Esophagus squamous epithelium (tissue), 5 donors: ENCODE results near the gene CEP55. TPM values are rescaled to one million over a fixed set of nuclear protein-coding genes. Genes with fewer than 3 reads are reported as not detected.

Source experiments
- DNase-seq: peaks from one replicate; lab custom pipeline; 2025; lab: John Stamatoyannopoulos, UW
- H3K27ac ChIP-seq, 4 donors: fragments of 200-600 bp; sonication (generic); one replicate each; pipeline ENCODE4 v1.5.1; 2016 to 2019; ENCODE audit warnings: mild to moderate bottlenecking in 1 of 4
- H3K27me3 ChIP-seq, 4 donors: fragments of 200-600 bp; sonication (generic); 1 replicate in 3 of 4; 2 replicates in 1 of 4; pipeline versions ENCODE4 v1.5.1 to v1.6.0; 2017 to 2021; ENCODE audit warnings: antibody characterized with exemption in 1 of 4
- H3K36me3 ChIP-seq, 3 donors: fragments of 200-600 bp; sonication (generic); one replicate each; pipeline ENCODE4 v1.5.1; 2016 to 2019
- H3K4me1 ChIP-seq, 3 donors: fragments of 200-600 bp; sonication (generic); one replicate each; pipeline ENCODE4 v1.5.1; 2017 to 2019
- H3K4me3 ChIP-seq, 4 donors: fragments of 200-600 bp; sonication (generic); 1 replicate in 3 of 4; 2 replicates in 1 of 4; pipeline ENCODE4 v1.5.1; 2016 to 2019; ENCODE audit warnings: mild to moderate bottlenecking in 2 of 4, moderate library complexity in 1 of 4
- H3K9me3 ChIP-seq, 3 donors: fragments of 200-600 bp; sonication (generic); one replicate each; pipeline ENCODE4 v1.5.1; 2016 to 2019
- POLR2A ChIP-seq, 4 donors: fragments of 450-650 bp; IDR thresholded peaks; one replicate each; pipeline ENCODE4 v1.6.1; 2017; ENCODE audit warnings: antibody characterized with exemption in 4 of 4, mild to moderate bottlenecking in 4 of 4, moderate library complexity in 3 of 4
- WGBS, 2 donors: methylation state at CpG; one replicate each; pipeline ENCODE4 v1.1.5; 2018; 5-methylcytosine and 5-hydroxymethylcytosine counted together
- intact Hi-C: fragments of 100-400 bp; cut with DNase I; formaldehyde crosslinking; loops from one replicate; pipeline ENCODE4 v1.15.0; 2022
- small RNA-seq, 4 donors: library from RNA; depleted of rRNA; stranded (forward); fragments of <200 nt; gene quantifications; one replicate each; pipeline ENCODE3, GENCODE V24; 2016
- total RNA-seq, 4 donors: library from RNA; depleted of rRNA; stranded (reverse); fragments of >200 nt; gene quantifications; one replicate each; pipeline ENCODE4 v1.1.0, GENCODE V29; 2016
- TF ChIP-seq, protein P1 (sequence below), 6 experiments: fragments of 450-650 bp in 4 of 6; fragments of 200-600 bp in 2 of 6; sonication (generic) in 2 of 6; IDR thresholded peaks; one replicate each; pipeline ENCODE4 v1.5.1; 2016 to 2019; ENCODE audit warnings: antibody characterized with exemption in 6 of 6, mild to moderate bottlenecking in 4 of 6, moderate library complexity in 4 of 6
- donor health status: DM: yes; HTN: yes; CAD: no.

CEP55 gene
- total RNA-seq, 4 donors from 2014 or later, result 6.7 to 23.7 (median 14.4) TPM

DNA sequence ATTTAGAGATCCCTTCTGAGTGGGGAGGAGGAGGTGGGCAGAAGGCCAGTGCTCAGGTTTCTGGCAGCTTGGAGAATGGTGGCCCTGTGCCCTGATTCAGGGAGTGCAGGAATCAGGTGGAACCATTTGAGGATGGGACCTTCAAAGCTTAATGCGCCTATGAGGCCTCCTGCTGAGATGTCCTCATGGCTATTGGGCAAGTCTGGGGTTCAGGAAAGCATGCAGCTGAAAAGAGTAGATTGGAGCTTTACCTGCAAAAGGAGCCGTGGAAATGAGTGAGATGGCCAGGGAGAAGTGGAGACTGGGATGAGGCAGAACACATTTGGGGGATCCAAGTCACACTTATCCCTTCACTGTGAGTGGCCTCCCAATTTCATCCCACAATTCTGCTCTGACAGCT, 76.2 kb downstream of the CEP55 start:
- H3K27ac ChIP-seq, result no peak overlapping the region

DNA sequence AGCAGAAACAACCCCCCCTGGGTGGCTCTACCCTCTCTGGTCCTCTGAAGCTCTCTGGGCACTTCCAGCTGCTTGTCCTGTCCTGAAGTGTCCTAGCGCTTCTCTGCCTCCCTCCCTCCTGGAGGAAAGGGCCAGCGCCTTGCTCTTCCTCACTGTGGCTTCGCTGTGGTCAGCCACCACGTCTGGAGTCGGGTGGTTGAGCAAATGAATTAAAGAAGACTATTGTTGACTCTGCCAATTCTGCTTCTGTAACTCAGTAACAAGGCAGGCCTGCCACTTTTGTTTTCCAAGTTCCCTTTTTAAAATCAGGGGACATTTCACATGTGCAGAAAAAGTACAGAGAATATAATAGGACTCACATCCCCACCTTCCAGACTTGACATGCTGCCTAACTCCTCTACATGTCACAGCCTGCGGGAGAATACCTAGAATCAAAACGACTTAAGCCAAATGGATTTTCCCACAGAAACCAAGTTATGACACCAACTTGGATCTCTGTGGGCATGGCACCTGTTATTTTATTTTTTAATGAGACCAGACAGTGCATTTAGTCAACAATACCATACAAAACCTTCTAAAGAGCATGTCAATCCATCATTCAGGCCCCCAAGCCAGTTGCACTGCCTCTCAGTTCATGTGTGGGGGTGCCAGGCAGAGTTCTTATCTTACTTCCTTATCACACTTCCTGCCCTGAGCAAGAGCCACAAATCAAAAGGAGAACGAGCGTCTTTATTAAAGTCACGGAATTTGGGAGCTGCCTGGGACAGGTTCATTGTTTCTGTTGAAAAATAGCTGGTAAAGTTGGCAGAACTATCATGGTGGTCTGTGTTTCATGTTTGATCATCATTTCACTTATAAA, 76.9 kb downstream of the CEP55 start:
- intact Hi-C loops, result no loop called here
- no peaks in the 10 kb centered on the region for H3K36me3 ChIP-seq
- no peaks in the 10 kb centered on the region for H3K9me3 ChIP-seq
- H3K27ac ChIP-seq, result no peak overlapping the region
- TF ChIP-seq, protein P1, sequence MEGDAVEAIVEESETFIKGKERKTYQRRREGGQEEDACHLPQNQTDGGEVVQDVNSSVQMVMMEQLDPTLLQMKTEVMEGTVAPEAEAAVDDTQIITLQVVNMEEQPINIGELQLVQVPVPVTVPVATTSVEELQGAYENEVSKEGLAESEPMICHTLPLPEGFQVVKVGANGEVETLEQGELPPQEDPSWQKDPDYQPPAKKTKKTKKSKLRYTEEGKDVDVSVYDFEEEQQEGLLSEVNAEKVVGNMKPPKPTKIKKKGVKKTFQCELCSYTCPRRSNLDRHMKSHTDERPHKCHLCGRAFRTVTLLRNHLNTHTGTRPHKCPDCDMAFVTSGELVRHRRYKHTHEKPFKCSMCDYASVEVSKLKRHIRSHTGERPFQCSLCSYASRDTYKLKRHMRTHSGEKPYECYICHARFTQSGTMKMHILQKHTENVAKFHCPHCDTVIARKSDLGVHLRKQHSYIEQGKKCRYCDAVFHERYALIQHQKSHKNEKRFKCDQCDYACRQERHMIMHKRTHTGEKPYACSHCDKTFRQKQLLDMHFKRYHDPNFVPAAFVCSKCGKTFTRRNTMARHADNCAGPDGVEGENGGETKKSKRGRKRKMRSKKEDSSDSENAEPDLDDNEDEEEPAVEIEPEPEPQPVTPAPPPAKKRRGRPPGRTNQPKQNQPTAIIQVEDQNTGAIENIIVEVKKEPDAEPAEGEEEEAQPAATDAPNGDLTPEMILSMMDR (IDR thresholded peaks at IDR 0.05), result no peak
- no peak for TF ChIP-seq POLR2A (IDR thresholded peaks at IDR 0.05)
- H3K4me1 ChIP-seq, result peaks cover 0 to 22% (median 0%) of the 10 kb centered on the region in 3 donors
- WGBS, 2 donors, result 27 to 29% methylated on average over 6 to 10 of the region's 10 CpGs
- no peak for DNase-seq
- no peak overlapping the region for H3K4me3 ChIP-seq
- H3K27me3 ChIP-seq, result peaks cover 0 to 37% (median 2%) of the 10 kb centered on the region in 4 donors

More for the DNA sequence above, 76.2 kb downstream of the CEP55 start:
- intact Hi-C loops, result no loop called here
- H3K4me3 ChIP-seq, result no peak overlapping the region
- H3K9me3 ChIP-seq, result no peaks in the 10 kb centered on the region
- no peak for DNase-seq
- no peak for TF ChIP-seq POLR2A (IDR thresholded peaks at IDR 0.05)
- TF ChIP-seq, protein P1 (IDR thresholded peaks at IDR 0.05), result no peak
- H3K27me3 ChIP-seq, result peaks cover 0 to 44% (median 5%) of the 10 kb centered on the region in 4 donors
- peaks cover 0 to 27% (median 0%) of the 10 kb centered on the region in 3 donors for H3K4me1 ChIP-seq
- H3K36me3 ChIP-seq, result no peaks in the 10 kb centered on the region
- 75 to 78% methylated on average over 2 of the region's 2 CpGs for WGBS, 2 donors

DNA sequence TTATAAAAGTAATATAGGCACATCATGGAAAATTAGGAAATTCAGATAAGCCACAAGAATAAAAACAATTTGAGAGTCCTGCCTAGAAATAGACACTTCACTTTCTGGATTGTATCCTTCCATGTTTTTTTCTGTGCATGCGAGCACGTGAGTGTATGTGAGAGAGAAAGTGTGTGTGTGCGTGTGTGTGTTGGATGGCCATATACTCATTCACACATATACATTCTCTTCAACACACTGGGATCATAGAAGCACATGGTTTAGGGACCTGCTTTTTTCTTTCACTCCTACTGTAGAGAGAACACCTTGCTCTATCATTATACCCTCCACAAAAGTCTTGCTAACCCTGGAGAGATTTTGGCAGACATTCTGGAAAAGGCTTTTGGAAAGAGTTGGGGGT, 77.5 kb downstream of the CEP55 start:
- peaks cover 0 to 22% (median 0%) of the 10 kb centered on the region in 3 donors for H3K4me1 ChIP-seq
- TF ChIP-seq POLR2A (IDR thresholded peaks at IDR 0.05), result no peak
- peaks cover 0 to 36% (median 0%) of the 10 kb centered on the region in 4 donors for H3K27me3 ChIP-seq
- WGBS, 2 donors, result 58 to 64% methylated on average over 3 of the region's 3 CpGs
- no peaks in the 10 kb centered on the region for H3K36me3 ChIP-seq
- H3K9me3 ChIP-seq, result no peaks in the 10 kb centered on the region
- no peak for DNase-seq
- H3K4me3 ChIP-seq, result no peak overlapping the region
- intact Hi-C loops, result no loop called here
- H3K27ac ChIP-seq, result no peak overlapping the region

DNA sequence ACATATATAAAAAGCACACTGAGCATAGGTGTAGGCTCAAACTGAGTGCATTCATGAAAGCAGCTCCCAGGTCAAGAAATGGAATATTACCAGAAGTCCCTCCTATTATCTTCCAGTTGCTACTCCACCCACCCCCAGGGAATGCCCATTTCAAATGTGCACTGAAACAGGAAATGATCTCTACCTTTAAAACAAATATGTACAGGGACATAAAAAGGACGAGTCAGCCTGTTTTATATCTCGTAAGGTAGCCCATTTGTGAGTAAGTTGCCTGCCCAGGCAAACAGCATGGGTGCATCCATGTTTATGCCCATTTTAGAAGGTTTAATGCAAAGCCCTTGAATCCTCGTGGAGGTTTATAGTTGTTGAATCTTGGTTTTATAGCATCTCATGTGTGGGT, 80.5 kb downstream of the CEP55 start:
- no peak for DNase-seq
- Histone ChIP-seq H3K27ac (no peak overlapping the region), H3K4me3 (no peak overlapping the region), H3K9me3 (peaks cover 0 to 6% (median 0%) of the 10 kb centered on the region in 3 donors), H3K27me3 (peaks cover 0 to 18% (median 0%) of the 10 kb centered on the region in 4 donors), H3K4me1 (peaks cover 0 to 22% (median 0%) of the 10 kb centered on the region in 3 donors), H3K36me3 (no peaks in the 10 kb centered on the region)
- WGBS, 2 donors, result 57 to 70% methylated on average over 3 of the region's 3 CpGs
- intact Hi-C loops, result no loop called here
- TF ChIP-seq, protein P1 (IDR thresholded peaks at IDR 0.05), result no peak
- TF ChIP-seq POLR2A (IDR thresholded peaks at IDR 0.05), result no peak

DNA sequence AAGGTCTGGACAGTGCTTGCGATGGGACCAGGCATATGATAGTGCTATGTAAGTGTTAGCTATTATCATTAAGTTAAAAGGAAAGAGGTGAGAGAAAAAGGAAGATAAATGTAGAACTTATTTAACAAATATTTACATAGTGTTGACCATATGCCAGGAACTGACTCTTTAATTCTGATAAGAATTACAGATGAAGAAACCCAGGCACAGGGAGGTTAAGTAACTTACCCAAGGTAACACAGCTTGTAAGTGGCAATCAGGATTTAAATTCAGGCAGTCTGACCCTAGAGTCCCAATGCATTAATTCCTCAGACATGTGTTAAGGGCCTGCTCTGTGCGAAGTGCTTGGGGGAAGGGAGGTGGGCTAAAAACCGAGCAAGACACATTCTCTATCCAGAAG, 81.2 kb downstream of the CEP55 start:
- Histone ChIP-seq H3K27me3 (peaks cover 0 to 17% (median 0%) of the 10 kb centered on the region in 4 donors), H3K36me3 (no peaks in the 10 kb centered on the region), H3K9me3 (peaks cover 0 to 6% (median 0%) of the 10 kb centered on the region in 3 donors), H3K4me1 (peaks cover 0 to 19% (median 0%) of the 10 kb centered on the region in 3 donors), H3K4me3 (no peak overlapping the region), H3K27ac (no peak overlapping the region)
- intact Hi-C loops, result no loop called here
- WGBS, 2 donors, result 79 to 80% methylated on average over 3 of the region's 3 CpGs
- no peak for TF ChIP-seq POLR2A (IDR thresholded peaks at IDR 0.05)
- TF ChIP-seq, protein P1 (IDR thresholded peaks at IDR 0.05), result no peak
- DNase-seq, result no peak

Small RNA genes within 50 kb of the gene (small RNA-seq; reads per million reads assigned to genes)
- 0 to 0.45 (median 0.12) reads per million in 4 donors for gene RNA5SP323

Other genes starting within 250 kb of the CEP55 start
- 100 to 1,000 TPM in 2 of 4 donors, 10 to 100 TPM in 2; 61.1 to 123 (median 99.6) TPM for gene MYOF, start 14.3 kb upstream of the CEP55 start, total RNA-seq
- gene FFAR4, start 70.1 kb downstream of the CEP55 start, total RNA-seq, result 1 to 10 TPM in 1 of 4 donors, under 1 TPM in 1, not detected in 2; 0.26 to 1.1 TPM
- gene RBP4, start 104.6 kb downstream of the CEP55 start, total RNA-seq, result 1 to 10 TPM in 1 of 4 donors, not detected in 3; 1.7 TPM
- not detected for gene PDE6C, start 115.9 kb downstream of the CEP55 start, total RNA-seq
- 10 to 100 TPM in 1 of 4 donors, 1 to 10 TPM in 3; 5.0 to 12.0 (median 5.9) TPM for gene FRA10AC1, start 206.0 kb downstream of the CEP55 start, total RNA-seq